Left renal cortex interstitium (tissue), 4 donors: Measurements from ENCODE around the gene PRR33. TPM values are rescaled to one million over a fixed set of nuclear protein-coding genes. Genes with fewer than 3 reads are reported as not detected.
"Not testable (repeated sequence)": the region's sequence is repeated elsewhere in the genome, so short reads cannot be mapped to it uniquely, and the experiment has no call there.

Experiments used
- DNase-seq, 4 donors: peaks; one replicate each; pipeline ENCODE4 v3.0.0-alpha.2; 2013; ENCODE audit warnings: low read depth in 4 of 4, low spot score in 2 of 4, missing footprints in 1 of 4
- polyA plus RNA-seq, 4 donors: library from polyadenylated mRNA; unstranded; fragments of 120-200 nt; gene quantifications; one replicate each; pipeline ENCODE4 v1.2.1, GENCODE V29; 2013; ENCODE audit not compliant: insufficient read length in 4 of 4

Gene PRR33
- under 1 TPM; 0.04 to 0.27 (median 0.19) TPM for polyA plus RNA-seq

DNA sequence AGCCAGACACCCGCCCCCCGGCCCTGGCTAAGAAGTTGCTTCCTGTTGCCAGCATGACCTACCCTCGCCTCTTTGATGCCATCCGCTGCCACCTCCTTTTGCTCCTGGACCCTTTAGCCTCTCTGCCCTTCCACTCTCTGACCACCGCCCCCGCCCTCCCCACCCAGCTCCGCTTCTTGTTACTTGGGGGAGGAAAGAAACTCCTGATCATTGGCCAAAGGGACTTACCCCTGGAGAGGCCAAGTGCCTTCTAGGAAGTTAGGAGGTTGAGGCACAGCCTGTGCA, at the start of gene PRR33:
PRR33 (minus strand) TSS at position 65 of the 285 bp plus-strand sequence. CDS start 1,311 bp downstream, outside the sequence.
- DNase-seq = no peak

DNA sequence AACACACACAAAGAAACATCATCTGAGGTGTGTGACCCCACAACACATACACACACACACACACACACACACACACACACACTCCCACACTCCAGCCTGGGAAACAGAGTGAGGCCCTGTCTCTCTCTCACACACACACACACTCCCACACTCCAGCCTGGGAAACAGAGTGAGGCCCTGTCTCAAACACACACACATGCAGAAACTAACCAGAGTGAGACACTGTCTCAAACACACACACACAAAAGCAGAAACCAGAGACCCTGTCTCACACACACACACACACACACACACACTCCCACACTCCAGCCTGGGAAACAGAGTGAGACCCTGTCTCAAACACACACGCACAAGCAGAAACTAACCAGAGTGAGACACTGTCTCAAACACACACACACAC, 48.1 kb upstream of the PRR33 start:
- DNase-seq = not testable (repeated sequence)

DNA sequence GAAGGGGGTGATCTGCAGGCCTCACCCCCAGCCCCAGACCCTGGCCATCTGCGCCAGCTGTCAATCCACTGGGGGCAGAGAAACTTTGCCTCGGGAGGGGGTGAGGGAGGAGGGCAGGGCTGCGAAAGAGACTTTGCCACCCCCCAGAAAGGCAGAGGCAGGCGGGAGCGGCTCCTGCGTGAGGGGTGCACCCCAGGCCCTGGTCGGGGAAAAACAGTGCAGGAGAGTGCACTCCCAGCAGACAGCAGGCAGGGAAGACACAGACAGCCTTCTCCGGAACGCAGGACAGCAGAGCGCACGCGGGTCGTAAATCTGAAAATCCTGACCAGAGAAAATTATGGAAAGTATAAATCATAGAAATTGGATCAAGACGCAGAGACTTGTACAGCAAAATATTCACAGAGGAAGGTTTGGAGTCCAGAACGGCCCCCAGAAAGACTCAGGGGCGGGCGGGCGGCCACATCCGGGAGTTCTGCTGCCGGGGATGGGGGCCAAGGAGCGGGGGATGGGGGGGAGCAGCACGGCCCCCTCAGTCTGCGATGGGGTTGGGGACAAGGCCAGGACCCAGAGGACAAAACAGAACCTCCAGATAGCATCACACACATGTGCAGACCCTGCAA, 47.4 kb upstream of the PRR33 start:
- DNase-seq = no peak

DNA sequence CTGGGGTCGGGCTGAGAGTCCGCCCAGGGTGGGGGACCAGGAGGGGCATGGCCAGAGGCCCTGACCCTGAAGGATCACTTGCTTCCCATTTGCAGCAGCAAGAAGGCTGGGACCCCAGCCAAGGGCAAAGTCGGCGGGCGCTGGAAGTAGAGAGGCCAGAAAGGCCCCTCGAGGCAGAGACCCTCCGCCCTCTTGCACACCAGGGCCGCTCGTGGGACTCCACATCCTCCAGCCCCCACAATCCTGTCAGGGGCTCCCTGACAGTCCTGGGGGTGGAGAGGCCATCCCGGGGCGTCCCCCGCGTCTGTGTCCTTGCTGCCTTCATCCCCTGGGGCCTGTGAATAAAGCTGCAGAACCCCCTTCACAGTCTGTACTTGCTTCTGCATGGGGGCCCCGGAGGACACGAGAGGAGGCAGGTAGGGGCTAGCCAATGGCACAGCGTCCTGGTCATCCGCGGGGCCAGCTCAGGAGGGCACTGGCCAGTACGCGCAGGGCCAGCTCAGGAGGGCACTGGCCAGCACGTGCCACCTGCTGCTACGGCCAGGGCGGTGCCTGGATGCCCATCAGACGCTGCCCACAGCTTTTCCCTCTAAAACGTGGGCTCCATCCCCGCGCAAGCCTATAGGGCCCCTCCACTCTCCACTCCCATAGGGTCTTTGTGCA, 46.8 kb upstream of the PRR33 start:
- DNase-seq = no peak

DNA sequence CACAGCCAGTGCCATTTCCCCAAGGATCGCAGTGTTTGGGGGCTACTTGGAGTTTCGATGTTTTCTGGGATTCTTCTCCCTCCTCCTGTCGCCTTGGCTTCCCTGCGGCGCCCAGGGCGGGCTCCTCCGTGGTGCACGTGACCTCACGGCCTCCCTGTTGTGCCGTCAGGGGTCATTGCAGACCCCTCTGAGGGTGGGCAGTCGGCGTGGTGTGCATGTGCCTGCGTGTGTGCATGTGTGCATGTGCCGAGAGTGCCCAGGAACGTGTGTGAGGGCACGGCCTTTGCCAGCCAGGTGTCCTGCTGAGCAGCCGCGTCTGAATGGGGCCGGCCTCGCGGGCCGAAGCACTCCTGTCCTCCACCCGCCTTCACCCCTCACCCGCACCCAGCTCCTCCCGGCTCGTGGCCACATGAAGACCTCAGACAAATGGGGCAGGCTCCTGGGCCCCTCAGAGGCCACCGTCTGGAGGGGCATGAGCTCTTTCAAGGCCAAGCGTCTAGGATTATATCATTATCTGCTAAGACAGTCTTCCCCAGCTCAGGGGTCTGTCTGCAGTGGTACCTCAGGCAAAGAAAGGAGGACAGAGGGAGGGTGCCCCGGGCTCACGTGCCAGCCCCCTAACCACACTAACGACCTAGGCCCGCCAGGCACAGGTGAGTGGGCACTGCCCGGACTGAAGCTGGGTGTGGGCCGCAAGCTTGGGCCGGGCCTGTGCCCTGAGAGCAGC, 46.1 kb upstream of the PRR33 start:
- no peak for DNase-seq

DNA sequence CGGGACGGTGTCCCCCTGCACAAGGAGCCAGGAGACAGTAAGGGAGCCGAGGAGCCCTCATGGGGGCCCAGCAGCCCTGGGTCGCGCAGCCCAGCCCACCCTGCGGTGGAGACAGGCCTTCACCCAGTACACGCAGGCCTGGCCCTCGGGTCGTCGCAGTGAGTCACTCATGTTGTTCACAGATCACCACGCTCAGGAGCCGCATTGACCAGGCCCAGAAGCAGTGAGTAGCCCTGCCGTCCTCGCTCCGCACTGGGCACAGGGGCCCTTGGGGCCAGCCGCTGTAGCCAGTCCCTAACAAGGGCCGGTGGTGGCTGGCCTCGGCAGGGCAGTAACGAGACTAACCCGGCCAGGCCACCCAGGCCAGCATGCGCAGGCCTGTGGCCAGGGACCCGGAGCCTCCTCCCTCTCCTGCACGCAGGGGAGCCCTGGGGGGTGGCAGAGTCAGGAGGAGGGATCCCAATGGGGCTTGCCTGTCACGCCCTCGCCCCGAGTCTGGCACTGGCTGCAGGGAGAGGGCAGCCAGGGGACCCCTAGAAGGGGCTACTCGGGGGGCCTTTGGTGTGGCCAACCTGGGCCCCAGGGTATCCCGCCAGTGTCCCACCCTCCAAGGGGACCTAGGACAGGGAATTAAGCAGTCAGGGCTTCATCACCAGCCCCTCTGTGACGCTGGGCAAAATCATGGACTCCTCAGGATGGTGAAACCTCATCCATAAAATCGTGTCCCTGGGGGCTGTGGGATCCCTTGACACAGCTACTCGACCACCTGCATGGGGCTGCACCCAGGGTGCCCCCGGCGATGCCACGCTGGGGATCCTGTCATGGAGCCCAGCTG, 45.3 kb upstream of the PRR33 start:
- no peak for DNase-seq

DNA sequence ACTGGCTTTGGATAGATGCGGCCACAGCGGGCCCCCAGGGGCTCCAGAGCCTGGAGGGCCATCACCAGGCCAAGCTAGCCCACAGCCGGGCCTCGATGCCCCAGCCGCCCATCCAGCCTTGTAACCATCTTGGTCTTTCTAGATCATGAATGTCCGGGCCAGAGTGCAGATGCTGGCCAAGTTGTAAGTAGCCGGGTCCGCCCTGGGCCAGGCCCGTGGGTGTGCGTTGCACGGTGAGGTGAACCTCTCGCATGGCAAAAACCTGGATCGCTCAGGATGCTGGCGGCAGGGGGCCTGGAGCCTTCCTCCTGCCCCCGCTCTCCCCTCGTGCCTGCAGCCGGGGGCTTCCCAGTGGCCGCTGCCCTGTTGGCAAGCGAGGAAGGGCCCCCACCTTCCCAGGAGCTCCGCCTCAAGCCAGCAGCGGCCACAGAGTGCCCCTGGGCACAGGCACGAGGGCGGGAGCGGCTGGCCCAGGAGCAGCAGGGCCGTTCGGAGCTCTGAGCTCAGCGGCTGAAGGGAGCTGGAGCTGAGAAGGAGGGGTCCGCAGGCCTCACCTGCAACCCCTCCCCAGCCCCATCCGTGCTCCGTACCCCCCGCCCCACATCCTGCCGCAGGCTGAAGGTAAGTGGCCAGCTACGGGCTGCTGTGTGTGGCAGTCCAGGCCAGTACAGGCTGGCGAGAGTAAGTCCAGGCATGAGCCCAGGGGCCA, 44.5 kb upstream of the PRR33 start:
- no peak for DNase-seq

DNA sequence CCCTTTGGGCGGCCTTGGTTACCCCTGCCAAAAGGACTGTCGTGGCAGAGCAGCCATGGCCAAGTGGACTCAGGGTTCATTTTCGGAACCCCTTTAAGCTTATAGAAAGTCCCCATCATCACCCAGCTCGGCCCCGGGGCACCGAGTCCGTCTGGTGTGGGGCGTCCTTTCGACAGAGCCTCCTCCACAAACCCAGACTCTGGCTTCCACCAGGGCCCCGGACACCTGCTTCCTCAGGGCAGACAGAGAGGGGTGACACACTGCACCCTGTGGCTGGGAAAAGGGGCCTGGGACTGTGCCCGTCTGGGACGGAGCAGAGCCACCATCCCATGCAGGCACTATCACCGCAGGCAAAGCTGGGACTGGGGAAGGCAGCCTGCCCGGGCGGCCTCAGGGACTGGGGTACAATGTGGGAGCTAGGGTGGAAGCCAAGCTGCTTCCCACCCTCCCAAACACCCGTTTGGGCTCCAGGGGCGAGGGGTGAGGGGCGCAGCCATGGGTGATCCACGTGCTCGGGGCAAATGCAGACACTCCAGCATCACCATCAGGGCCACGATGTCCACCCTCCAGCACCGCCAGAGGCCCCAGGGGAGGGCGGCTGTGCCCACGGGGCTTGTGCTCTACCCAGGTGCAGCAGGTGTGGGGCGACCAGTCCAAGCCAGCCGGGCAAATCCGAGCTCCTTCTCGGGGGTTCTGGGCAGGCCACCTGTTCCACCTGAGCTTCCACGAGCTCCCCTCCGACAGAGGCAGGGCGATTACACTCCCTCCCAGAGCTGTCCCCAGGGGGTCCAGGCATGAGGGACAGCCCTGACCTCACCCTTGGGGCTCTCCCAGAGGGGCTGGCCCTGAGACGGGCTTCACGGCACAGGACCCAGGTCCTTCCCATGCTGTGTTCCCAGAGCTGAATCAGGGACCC, 43.7 kb upstream of the PRR33 start:
- no peak for DNase-seq

DNA sequence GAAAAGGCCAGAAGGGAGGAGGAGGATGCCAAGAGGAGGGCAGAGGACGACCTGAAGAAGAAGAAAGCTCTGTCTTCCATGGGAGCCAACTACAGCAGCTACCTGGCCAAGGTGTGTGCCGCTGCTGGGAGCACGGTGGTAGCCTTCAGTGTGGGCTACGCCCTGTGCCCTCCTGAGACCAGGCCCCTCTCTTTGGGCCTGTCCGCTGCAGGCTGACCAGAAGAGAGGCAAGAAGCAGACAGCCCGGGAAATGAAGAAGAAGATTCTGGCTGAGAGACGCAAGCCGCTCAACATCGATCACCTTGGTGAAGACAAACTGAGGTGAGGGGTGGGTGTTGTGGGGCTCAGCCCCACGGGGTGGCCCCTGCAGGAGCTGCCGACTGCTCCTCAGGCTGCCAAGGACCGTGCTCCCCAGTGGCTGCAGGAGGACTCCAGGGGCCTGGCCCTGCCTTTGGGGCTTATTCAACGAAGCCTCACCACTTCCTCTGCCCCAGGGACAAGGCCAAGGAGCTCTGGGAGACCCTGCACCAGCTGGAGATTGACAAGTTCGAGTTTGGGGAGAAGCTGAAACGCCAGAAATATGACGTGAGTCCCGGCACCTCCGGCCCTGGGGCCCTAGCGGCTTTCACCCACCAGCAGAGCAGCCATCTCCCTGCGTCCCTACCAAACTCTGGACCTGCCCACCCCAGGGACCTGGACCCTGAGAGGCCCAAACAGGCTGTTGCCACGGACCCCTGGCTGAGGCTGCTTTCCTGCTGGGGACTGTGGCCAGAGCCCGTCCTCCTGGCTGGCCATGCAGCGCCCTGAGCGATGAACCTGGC, 42.9 kb upstream of the PRR33 start:
- DNase-seq = no peak

DNA sequence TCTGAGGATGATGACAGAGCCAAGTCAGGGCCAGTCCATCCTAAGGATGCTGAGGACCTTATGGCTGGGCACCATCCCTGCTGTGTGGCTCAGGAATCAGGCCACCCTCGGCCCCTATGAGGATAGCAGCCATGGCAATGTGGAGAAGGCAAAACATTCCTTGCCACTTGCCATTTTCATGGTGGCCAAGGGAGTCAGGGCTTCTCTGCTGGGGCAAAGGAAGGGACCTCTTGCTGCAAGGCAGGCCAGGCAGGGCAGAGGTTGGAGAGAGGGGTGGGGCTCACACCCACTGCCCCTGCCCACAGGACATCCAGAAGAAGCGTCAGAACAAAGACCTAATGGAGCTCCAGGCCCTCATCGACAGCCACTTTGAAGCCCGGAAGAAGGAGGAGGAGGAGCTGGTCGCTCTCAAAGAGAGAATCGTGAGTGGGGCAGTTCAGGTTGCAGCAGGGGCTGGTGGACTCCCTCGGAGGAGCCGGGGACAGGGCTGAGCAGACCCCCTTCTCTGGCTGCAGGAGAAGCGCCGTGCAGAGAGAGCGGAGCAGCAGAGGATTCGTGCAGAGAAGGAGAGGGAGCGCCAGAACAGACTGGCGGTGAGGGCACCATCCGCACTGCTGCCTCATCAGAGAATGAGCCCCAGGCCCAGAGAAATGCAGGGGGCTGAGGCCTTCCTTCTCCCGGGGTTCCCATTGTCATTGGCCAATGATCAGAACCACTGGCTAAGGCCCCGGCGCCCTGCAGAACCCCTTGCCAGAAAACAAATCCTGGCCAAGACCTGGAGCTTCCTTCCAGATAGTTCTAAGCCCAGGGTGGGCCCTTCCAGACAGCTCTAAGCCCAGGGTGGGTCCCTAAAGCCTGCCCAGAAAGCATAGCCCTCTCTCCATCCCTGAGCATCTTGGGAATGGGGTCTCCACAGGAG, 42.0 kb upstream of the PRR33 start:
- no peak for DNase-seq

DNA sequence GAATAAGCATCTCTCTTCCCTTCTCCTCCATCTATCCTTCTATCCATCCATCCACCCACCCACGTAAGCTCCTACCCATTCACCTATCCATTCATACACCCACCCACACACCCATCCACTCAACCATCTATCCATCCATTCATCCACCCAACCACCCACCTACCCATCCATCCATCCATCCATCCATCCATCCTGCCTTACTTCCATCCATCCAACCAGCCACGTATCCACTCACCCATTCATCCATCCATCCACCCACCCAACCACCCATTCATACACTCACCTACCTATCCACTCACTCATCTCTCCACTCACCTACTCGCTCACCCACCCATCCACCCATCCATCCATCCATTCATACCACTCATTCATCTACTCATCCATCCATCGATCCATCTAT, 41.0 kb upstream of the PRR33 start:
- no peak for DNase-seq

DNA sequence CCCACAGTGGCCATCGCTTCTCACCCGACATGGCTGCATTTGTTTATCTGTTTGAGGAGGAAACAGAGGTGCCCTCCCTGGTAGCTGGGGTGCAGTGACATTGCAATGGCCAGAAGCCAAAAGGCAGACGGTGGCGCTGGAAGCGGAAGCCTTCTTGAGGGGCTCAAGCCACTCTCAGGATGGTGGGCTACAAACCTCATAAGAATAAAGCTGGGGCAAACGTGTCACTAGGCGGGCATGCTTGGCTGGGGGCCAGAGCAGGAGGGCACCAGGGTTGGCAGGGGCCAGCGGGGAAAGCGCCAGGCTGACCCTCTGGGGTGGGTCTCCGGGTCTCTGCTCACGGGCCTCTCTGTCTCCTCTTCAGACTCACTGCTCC, 40.4 kb upstream of the PRR33 start:
- no peak for DNase-seq

DNA sequence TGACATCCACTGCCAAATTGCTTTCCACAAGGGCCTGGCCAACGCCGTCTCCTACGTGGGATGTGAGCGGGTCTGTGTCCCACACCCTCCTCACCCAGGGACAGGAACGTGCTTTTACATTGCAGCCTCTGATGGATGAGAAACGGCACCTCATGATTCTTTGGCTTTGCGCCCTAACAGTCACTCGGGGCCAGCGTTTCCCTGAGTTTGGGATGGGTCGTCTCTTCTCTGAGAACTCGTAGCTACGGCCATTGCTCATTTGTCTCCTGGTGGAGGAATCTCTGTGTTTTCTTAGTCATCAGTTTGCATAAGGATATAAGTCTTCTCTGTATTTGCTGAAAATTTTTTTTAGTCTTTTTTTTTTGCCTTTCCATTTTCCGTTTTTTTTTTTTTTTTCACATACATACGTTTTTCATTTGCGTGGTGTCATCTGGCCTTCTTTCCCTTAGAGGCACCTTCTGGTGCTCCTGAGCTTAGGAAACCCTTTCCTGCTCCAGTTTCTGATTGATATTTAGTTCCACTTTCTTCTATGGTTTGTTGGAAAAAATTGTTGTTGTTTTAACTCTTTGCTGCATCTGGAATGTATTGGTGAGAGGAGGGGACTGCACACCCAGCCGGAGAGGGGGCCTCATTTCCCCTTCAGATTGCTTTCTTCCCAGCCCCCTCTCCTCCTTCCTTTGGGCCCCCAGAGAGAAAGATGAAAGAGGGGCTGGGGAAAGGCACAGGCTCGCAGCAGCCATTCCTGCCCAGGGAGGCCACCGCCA, 39.8 kb upstream of the PRR33 start:
- no peak for DNase-seq

DNA sequence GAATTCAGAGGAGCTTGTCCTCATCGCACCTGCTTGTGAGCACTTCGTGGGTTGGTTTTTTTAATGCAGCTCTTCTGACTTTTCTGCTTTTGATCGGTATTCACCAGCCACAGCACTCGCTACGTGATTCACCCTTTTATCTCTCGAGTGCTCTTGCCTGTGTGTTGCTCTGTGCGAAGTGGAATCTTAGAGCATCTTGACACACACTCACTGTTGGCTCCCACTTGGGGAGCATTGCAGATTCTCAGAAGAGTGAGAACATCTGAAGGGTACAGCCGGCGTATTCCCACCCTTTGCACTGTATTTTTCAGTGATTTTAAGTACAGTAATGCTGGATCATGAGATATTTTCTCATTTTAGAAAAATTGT, 38.8 kb upstream of the PRR33 start:
- DNase-seq = no peak

DNA sequence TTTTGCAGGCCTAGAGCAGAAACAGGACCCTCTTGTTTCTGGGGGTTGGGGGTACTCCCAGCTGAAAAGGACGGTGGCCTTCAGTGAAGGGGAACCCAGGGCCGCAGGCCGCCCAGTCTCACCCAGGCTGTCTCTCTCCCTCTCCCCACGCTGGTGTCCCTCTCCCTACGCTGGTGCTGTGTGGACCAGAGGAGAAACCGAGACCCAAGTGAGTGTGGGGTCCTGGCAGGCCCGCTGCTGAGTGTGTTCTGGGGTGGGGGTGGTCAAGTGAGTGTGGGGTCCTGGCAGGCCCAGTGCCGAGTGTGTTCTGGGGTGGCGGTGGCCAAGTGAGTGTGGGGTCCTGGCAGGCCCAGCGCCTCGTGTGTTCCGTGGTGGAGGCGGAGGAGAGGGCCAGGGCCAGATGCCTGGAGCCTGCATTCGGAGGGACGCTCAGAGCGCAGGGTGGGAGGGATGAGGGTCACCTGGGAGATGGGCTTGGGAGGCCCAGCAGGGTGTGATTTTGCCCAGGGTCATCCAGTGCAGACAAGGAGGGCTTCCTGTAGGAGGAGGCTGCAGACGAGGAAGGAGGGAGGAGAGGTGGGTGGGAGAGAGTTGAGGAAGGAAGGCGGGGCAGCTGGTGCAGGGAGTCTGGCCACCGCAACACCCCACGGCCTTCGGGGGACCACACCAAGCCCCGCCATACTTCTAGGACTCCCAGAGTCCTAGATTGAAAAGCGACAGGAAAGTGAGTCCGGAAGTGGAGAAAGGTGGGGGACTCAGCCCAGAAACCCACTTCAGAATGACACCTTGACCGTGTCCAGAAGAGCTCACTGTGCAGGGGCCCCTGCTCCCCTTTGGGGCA, 38.1 kb upstream of the PRR33 start:
- no peak for DNase-seq

DNA sequence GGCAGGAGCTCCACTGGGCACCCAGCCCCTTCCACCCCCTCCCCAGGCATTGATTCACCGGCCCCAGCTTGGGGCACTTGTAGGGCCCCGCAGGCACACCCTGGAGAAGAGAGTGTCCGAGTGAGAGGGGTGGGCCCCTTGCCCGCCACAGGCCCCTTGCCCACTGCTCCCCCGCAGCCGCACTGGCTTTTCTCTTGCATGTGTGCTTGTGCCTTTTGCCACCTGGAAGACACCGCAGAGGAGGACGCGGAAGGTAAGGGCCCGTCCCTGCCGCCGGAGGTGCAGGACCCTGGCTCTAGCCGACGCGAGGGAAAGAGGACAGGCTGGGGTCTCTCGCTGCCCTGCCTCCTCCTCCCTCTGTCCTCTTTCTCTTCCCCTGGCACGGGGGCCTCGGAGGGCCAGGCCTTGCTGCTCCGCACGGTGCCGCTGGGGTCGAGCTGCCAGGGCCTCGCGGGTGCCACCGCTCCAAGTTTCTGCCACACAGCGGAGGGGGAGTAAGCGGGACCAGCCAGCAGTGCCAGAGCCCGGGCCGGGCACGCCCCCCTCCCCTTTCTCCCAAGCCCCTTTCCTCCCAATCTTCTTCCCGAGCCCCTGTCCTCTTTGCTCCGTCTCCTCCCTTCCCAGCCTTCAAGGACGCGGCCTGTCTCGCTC, 37.3 kb upstream of the PRR33 start:
- DNase-seq = no peak
